ENCODE data around the gene BACH2. TPM values are rescaled to one million over a fixed set of nuclear protein-coding genes. Genes with fewer than 3 reads are reported as not detected.

BACH2 gene
- total RNA-seq, 1 experiment from 2014 or later, result 3.3 TPM

GRCh38 chr6:89977808-89978748 is 318.6 kb downstream of the BACH2 start:
- no peaks in the 10 kb centered on the region for H3K36me3 ChIP-seq (ENCODE audit: control insufficient read depth in 1 of 2, insufficient read depth in 2 of 2, low read length in 2 of 2)
- ATAC-seq (no peak), DNase-seq (ENCODE audit: low read depth, low spot score) (no peak)
- H3K27me3 ChIP-seq (ENCODE audit: insufficient read depth, low read length), result no peaks in the 10 kb centered on the region
- no peaks in the 10 kb centered on the region for H3K79me2 ChIP-seq (ENCODE audit: insufficient read depth, low read length)
- TF ChIP-seq FOSL1 (IDR thresholded peaks at IDR 0.05; ENCODE audit: low read depth) (no peak), JUND (IDR thresholded peaks at IDR 0.05) (no peak), ZFX (IDR thresholded peaks at IDR 0.05) (no peak), ZNF274 (IDR thresholded peaks at IDR 0.05; ENCODE audit: low read depth, low read length) (no peak), POLR2AphosphoS5 (IDR thresholded peaks at IDR 0.05; ENCODE audit: low read depth, low read length) (no peak), SRF (IDR thresholded peaks at IDR 0.05; ENCODE audit: low read depth) (no peak), EZH2 (IDR thresholded peaks at IDR 0.05) (no peak), REST (IDR thresholded peaks at IDR 0.05; ENCODE audit: low read depth) (no peak), CBX3 (IDR thresholded peaks at IDR 0.05; ENCODE audit: low read depth) (no peak), EGR1 (IDR thresholded peaks at IDR 0.05; ENCODE audit: low read depth) (no peak), ELF1 (IDR thresholded peaks at IDR 0.05; ENCODE audit: borderline replicate concordance, low read depth) (no peak), ATF3 (IDR thresholded peaks at IDR 0.05) (no peak), POLR2A (IDR thresholded peaks at IDR 0.05; ENCODE audit: borderline replicate concordance, extremely low read depth, insufficient read depth, insufficient read length) (no peak), EZH2phosphoT487 (IDR thresholded peaks at IDR 0.05; ENCODE audit: borderline replicate concordance) (no peak), CEBPB (IDR thresholded peaks at IDR 0.05; ENCODE audit: low read depth) (no peak), SIN3A (IDR thresholded peaks at IDR 0.05; ENCODE audit: low read depth) (no peak), RAD21 (IDR thresholded peaks at IDR 0.05; ENCODE audit: low read depth) (no peak)
- no peak overlapping the region for H3K4me3 ChIP-seq (replicated peaks in 1 of 2; ENCODE audit: low read depth in 1 of 2, low read length in 2 of 2)
- H3K9me2 ChIP-seq (ENCODE audit: insufficient read depth), result no peaks in the 10 kb centered on the region
- H4K20me1 ChIP-seq (ENCODE audit: insufficient read depth), result no peaks in the 10 kb centered on the region
- H3K27ac ChIP-seq (ENCODE audit: low read depth, low read length), result no peak overlapping the region
- no TSS peak for BruUV-seq (replicated peaks)
- ChIA-PET RAD21 (ENCODE audit: low non-redundant PET in 1 of 2, low total read pairs in 2 of 2, uncharacterized antibody in 2 of 2, unreplicated experiment in 2 of 2) (no interaction called here), POLR2A (no interaction called here), CTCF (no interaction called here)
- no peaks in the 10 kb centered on the region for H3K4me1 ChIP-seq (ENCODE audit: control insufficient read depth in 1 of 2, insufficient read depth in 2 of 2, low read length in 2 of 2)
- H3K9me3 ChIP-seq (ENCODE audit: control insufficient read depth in 1 of 2, insufficient read depth in 1 of 2, low read depth in 1 of 2, low read length in 2 of 2), result no peaks in the 10 kb centered on the region
- no peak overlapping the region for H3K9ac ChIP-seq (ENCODE audit: low read length)
- H3K4me2 ChIP-seq (ENCODE audit: low read length), result no peak overlapping the region
- intact Hi-C loops (cut with micrococcal nuclease), result no loop called here
- H2AFZ ChIP-seq (ENCODE audit: low read depth, low read length, poor library complexity, severe bottlenecking), result no peak overlapping the region

Data from HCT116 (cell line).